ENCODE measurements around the gene EFR3B.
"Not testable (repeated sequence)": the region's sequence is repeated elsewhere in the genome, so short reads cannot be mapped to it uniquely, and the experiment has no call there.

The EFR3B gene

GRCh38 chr2:25159949-25160348 is 118.1 kb downstream of the EFR3B start:
- DNase-seq = no peak

GRCh38 chr2:25160376-25160775 is 118.5 kb downstream of the EFR3B start:
- no peak for DNase-seq

GRCh38 chr2:25161055-25161781 is 119.3 kb downstream of the EFR3B start:
- DNase-seq = peak in 3 of 4 experiments; percentile 21 to 62 (median 38)

- DNase-seq = not testable (repeated sequence)
Measured at GRCh38 chr2:25162061-25162460, 120.2 kb downstream of the EFR3B start.

GRCh38 chr2:25164561-25164960 is 122.7 kb downstream of the EFR3B start:
- no peak for DNase-seq

- DNase-seq = peak in 2 of 4 experiments; percentile 16 to 25
Measured at GRCh38 chr2:25165992-25166875, 124.4 kb downstream of the EFR3B start.

GRCh38 chr2:25168256-25169072 is 126.6 kb downstream of the EFR3B start, which contains the start of gene POMC:
TSS of gene POMC (minus strand) at chr2:25168580. CDS start at chr2:25164772, 3,808 bp downstream.
- DNase-seq = peak in 1 of 4 experiments; percentile 14

- DNase-seq = no peak
Measured at GRCh38 chr2:25169073-25169470, 127.2 kb downstream of the EFR3B start.

GRCh38 chr2:25170888-25171287 is 129.0 kb downstream of the EFR3B start:
- DNase-seq = no peak

GRCh38 chr2:25173719-25174118 is 131.8 kb downstream of the EFR3B start:
- no peak for DNase-seq

- no peak for DNase-seq
Measured at GRCh38 chr2:25174192-25174861, 132.5 kb downstream of the EFR3B start.

GRCh38 chr2:25176138-25176537 is 134.3 kb downstream of the EFR3B start:
- DNase-seq = no peak

GRCh38 chr2:25176541-25177181 is 134.8 kb downstream of the EFR3B start:
- DNase-seq = no peak

- DNase-seq = no peak
Measured at GRCh38 chr2:25177211-25177611, 135.3 kb downstream of the EFR3B start.

GRCh38 chr2:25178976-25179375 is 137.1 kb downstream of the EFR3B start:
- DNase-seq = no peak

GRCh38 chr2:25184254-25184653 is 142.4 kb downstream of the EFR3B start:
- no peak for DNase-seq

GRCh38 chr2:25187729-25188350 is 146.0 kb downstream of the EFR3B start:
- no peak for DNase-seq

- no peak for DNase-seq
Measured at GRCh38 chr2:25188405-25188804, 146.5 kb downstream of the EFR3B start.

GRCh38 chr2:25190536-25190935 is 148.7 kb downstream of the EFR3B start:
- DNase-seq = no peak

GRCh38 chr2:25194576-25195122 is 152.8 kb downstream of the EFR3B start:
- DNase-seq = no peak
